NT2/D1 (cell line): ENCODE measurements around the gene SDSL.

ENCODE experiments used
- SUZ12 ChIP-seq: IDR thresholded peaks from 2 replicates; pipeline ENCODE4 v1.6.1; 2011; ENCODE audit not compliant: insufficient read length, insufficient read depth; ENCODE audit errors: extremely low read depth
- YY1 ChIP-seq: IDR thresholded peaks from 2 replicates; pipeline ENCODE4 v1.6.1; 2011; ENCODE audit not compliant: insufficient read length, insufficient read depth

DNA sequence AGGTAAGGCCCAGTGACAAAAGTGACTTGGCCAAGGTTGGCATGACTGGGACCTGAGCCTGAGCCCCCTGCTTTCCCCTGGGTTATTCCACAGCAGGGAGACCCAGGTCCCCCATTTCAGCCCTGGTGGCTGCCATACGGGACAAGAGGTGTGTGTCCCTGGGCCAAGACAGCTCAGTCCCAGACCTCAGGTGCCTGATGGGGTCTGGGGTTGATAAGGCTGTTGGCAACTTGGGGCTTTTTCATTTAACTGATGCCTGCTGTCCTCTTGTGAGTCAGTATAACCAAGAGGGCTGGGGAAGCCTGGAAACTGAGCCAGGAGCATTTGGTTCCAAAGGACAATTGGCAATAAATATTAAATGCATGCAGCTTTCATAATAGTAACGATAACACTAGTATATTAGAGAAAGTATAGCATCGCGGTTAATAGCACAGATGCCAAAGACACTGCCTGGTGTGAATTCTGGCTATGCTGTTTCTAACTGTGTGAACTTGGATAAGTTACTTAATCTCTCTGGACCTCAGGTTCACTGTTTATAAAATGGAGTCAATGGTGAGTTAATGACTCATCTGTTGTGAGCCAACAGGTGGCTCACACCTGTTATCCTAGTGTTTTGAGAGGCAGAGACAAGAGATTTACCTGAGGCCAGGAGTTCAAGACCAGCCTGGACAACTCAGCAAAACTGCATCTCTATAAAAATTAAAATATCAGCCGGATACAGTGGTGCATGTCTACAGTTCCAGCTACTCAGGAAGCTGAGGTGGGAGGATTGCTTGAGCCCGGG is 898 bp downstream of the SDSL start:
- TF ChIP-seq YY1 = no peak
- TF ChIP-seq SUZ12 = no peak
